Neural cell (in vitro differentiated cells): Measurements from ENCODE around the gene EFNA4. TPM values are rescaled to one million over a fixed set of nuclear protein-coding genes. Genes with fewer than 3 reads are reported as not detected.

Experiments used
- H2AFZ ChIP-seq: fragments of 200-600, 300-800 bp; sonication (generic), shearing (Covaris generic); 2 replicates; pipeline ENCODE4 v1.6.0; 2014; ENCODE audit warnings: low read depth, mild to moderate bottlenecking, antibody characterized with exemption, low read length, moderate library complexity
- H3F3A ChIP-seq: fragments of 200-600 bp; shearing (Covaris generic); 2 replicates; pipeline ENCODE4 v1.6.1; 2016; ENCODE audit warnings: mild to moderate bottlenecking, moderate library complexity, mixed read lengths, antibody characterized with exemption, low read length; ENCODE audit not compliant: insufficient read depth, poor library complexity, severe bottlenecking
- H3K27ac ChIP-seq: fragments of 200-600, 300-800 bp; sonication (generic), shearing (Covaris generic); 2 replicates; pipeline ENCODE4 v1.5.1; 2014; ENCODE audit warnings: mild to moderate bottlenecking, low read length, moderate library complexity
- H3K27me3 ChIP-seq: fragments of 300-800, 200-600 bp; sonication (generic), shearing (Covaris generic); 2 replicates; pipeline ENCODE4 v1.6.0; 2014; ENCODE audit warnings: mild to moderate bottlenecking, low read depth, low read length, moderate library complexity; ENCODE audit not compliant: insufficient read depth
- H3K36me3 ChIP-seq: fragments of 300-800, 200-600 bp; sonication (generic), shearing (Covaris generic); 2 replicates; pipeline ENCODE4 v1.5.1; 2014; ENCODE audit warnings: mild to moderate bottlenecking, antibody characterized with exemption, low read length, moderate library complexity; ENCODE audit not compliant: insufficient read depth
- H3K4me2 ChIP-seq: fragments of 300-800, 200-600 bp; sonication (generic), shearing (Covaris generic); 2 replicates; pipeline ENCODE4 v1.6.0; 2014; ENCODE audit warnings: mild to moderate bottlenecking, low read length
- H3K4me3 ChIP-seq: fragments of 300-800, 200-600 bp; sonication (generic), shearing (Covaris generic); 2 replicates; pipeline ENCODE4 v1.5.1; 2014; ENCODE audit warnings: mild to moderate bottlenecking, low read length, moderate library complexity
- H3K79me2 ChIP-seq: fragments of 200-600 bp; shearing (Covaris generic); replicated peaks from 2 replicates; pipeline ENCODE4 v1.6.0; 2014; ENCODE audit warnings: mild to moderate bottlenecking, low read length, moderate library complexity; ENCODE audit not compliant: insufficient read depth
- H3K9ac ChIP-seq: fragments of 300-800, 200-600 bp; sonication (generic), shearing (Covaris generic); 2 replicates; pipeline ENCODE4 v1.6.1; 2016; ENCODE audit warnings: mild to moderate bottlenecking, low read length, mixed read lengths
- H3K9me2 ChIP-seq: fragments of 200-600 bp; shearing (Covaris generic); 2 replicates; pipeline ENCODE4 v1.6.1; 2016; ENCODE audit warnings: mild to moderate bottlenecking, low read length, mixed read lengths; ENCODE audit not compliant: insufficient read depth
- H3K9me3 ChIP-seq: fragments of 200-600, 300-800 bp; sonication (generic), shearing (Covaris generic); 2 replicates; pipeline ENCODE4 v1.6.1; 2016; ENCODE audit warnings: mild to moderate bottlenecking, mixed run types, low read length, moderate library complexity, mixed read lengths
- H4K20me1 ChIP-seq: fragments of 200-600 bp; shearing (Covaris generic); 2 replicates; pipeline ENCODE4 v1.6.1; 2016; ENCODE audit warnings: mild to moderate bottlenecking, mixed run types; ENCODE audit not compliant: insufficient read depth
- CTCF ChIP-seq: fragments of 450-650 bp; IDR thresholded peaks from 2 replicates; pipeline ENCODE4 v1.5.1; 2014; ENCODE audit warnings: antibody characterized with exemption, mild to moderate bottlenecking, moderate library complexity; ENCODE audit not compliant: poor library complexity, severe bottlenecking
- EP300 ChIP-seq: fragments of 450-650 bp; conservative IDR thresholded peaks from 2 replicates; pipeline ENCODE4 v1.6.1; 2014; ENCODE audit warnings: antibody characterized with exemption, mild to moderate bottlenecking, moderate library complexity; ENCODE audit not compliant: poor library complexity, severe bottlenecking
- EZH2 ChIP-seq: fragments of 200-600, 300-800 bp; shearing (Covaris generic), sonication (generic); IDR thresholded peaks from 2 replicates; pipeline ENCODE4 v1.6.1; 2014; ENCODE audit warnings: antibody characterized with exemption, low read length, borderline replicate concordance, mild to moderate bottlenecking; ENCODE audit not compliant: insufficient read depth, poor library complexity, severe bottlenecking
- MXI1 ChIP-seq: fragments of 450-650 bp; conservative IDR thresholded peaks from 2 replicates; pipeline ENCODE4 v1.6.1; 2014; ENCODE audit warnings: antibody characterized with exemption, mild to moderate bottlenecking; ENCODE audit not compliant: poor library complexity, severe bottlenecking
- POLR2AphosphoS5 ChIP-seq: IDR thresholded peaks from 2 replicates; pipeline ENCODE4 v1.6.1; 2012
- RAD21 ChIP-seq: fragments of 450-650 bp; conservative IDR thresholded peaks from 2 replicates; pipeline ENCODE4 v1.6.1; 2014; ENCODE audit warnings: antibody characterized with exemption, mild to moderate bottlenecking, moderate library complexity
- SMC3 ChIP-seq: fragments of 450-650 bp; conservative IDR thresholded peaks from 2 replicates; pipeline ENCODE4 v1.6.1; 2014; ENCODE audit warnings: antibody characterized with exemption, mild to moderate bottlenecking, moderate library complexity; ENCODE audit not compliant: poor library complexity
- polyA plus RNA-seq: library from polyadenylated mRNA; depleted of rRNA; stranded (reverse); fragments of >200 nt; gene quantifications from 2 replicates; pipeline ENCODE4 v1.2.3, GENCODE V29; 2014

The EFNA4 gene
- polyA plus RNA-seq, 1 donor from 2014 or later, result 1.2 TPM

GRCh38 chr1:155062702-155063411 lies 683 bp upstream of the EFNA4 start:
- Histone ChIP-seq H2AFZ (no peak overlapping the region), H3K36me3 (no peaks in the 10 kb centered on the region), H3K4me3 (peak overlapping the region; percentile 72), H3K4me2 (peak overlapping the region; percentile 62), H3K27me3 (no peaks in the 10 kb centered on the region), H4K20me1 (no peaks in the 10 kb centered on the region), H3K79me2 (peaks cover 8% of the 10 kb centered on the region), H3K9me2 (no peaks in the 10 kb centered on the region), H3F3A (no peaks in the 10 kb centered on the region), H3K9ac (no peak overlapping the region), H3K27ac (no peak overlapping the region), H3K9me3 (no peaks in the 10 kb centered on the region)
- TF ChIP-seq RAD21 (peak; percentile 73), CTCF (peak; percentile 71), EP300 (no peak), SMC3 (peak; percentile 83), EZH2 (no peak)

GRCh38 chr1:155064111-155064831 lies 731 bp downstream of the EFNA4 start:
- no peaks in the 10 kb centered on the region for H4K20me1 ChIP-seq

More at GRCh38 chr1:155064111-155064831, 731 bp downstream of the EFNA4 start:
- Histone ChIP-seq H3K9ac (peak overlapping the region; percentile 60), H3K36me3 (no peaks in the 10 kb centered on the region), H3K79me2 (peaks cover 8% of the 10 kb centered on the region), H3K27me3 (no peaks in the 10 kb centered on the region), H3K4me2 (no peak overlapping the region), H3K9me2 (no peaks in the 10 kb centered on the region), H3F3A (no peaks in the 10 kb centered on the region), H2AFZ (no peak overlapping the region), H3K27ac (no peak overlapping the region), H3K9me3 (no peaks in the 10 kb centered on the region), H3K4me3 (peak overlapping the region; percentile 72)
- no peak for TF ChIP-seq EZH2
- TF ChIP-seq POLR2AphosphoS5, result no peak
- no peak for TF ChIP-seq CTCF
- no peak for TF ChIP-seq MXI1
- no peak for TF ChIP-seq SMC3
- no peak for TF ChIP-seq EP300
